K562 (cell line): ENCODE measurements around the gene VWA8. TPM values are rescaled to one million over a fixed set of nuclear protein-coding genes. Genes with fewer than 3 reads are reported as not detected.

Experiments used
- ATAC-seq: fragments of 200-7000 bp; cut with Tn5 transposase; 3 replicates; pipeline ENCODE4 v1.9.1; 2020; ENCODE audit warnings: moderate library complexity
- BruUV-seq: library from RNA; stranded (reverse); fragments of 400-500 nt; replicated peaks from 2 replicates; lab custom pipeline; 2021; lab: Mats Ljungman, UMichigan
- CTCF ChIA-PET: fragments of 300-600 bp; formaldehyde crosslinking; extraction: SDS; loops from one replicate; lab custom pipeline; 2021; ENCODE audit warnings: low intra/inter-chr PET ratio; lab: Yijun Ruan, JAX
- POLR2A ChIA-PET: fragments of 300-600, 350-650 bp; sonication (Branson Sonifier 250); formaldehyde crosslinking; extraction: SDS; loops from one replicate; lab custom pipeline; 2021; ENCODE audit warnings: antibody characterized with exemption, inconsistent platforms; lab: Yijun Ruan, JAX
- DNase-seq, 4 experiments: peaks; one replicate each; pipeline versions ENCODE4 v3.0.0 to v3.0.0-alpha.2; 2011 to 2018; ENCODE audit warnings: low spot score in 3 of 4, mixed read lengths in 3 of 4; ENCODE audit errors: extremely low read depth in 1 of 4
- FAIRE-seq: peaks from 2 replicates; lab custom pipeline; 2011; peaks lifted over from hg19 to GRCh38; lab: Jason Lieb, UNC
- H2AFZ ChIP-seq: 2 replicates; pipeline ENCODE4 v1.6.0; 2011; ENCODE audit warnings: low read depth, low read length, control low read depth, inconsistent platforms
- H3K27ac ChIP-seq: fragments of 200-600 bp; 3 replicates; pipeline ENCODE4 v1.8.0; 2011; ENCODE audit warnings: low read depth, mild to moderate bottlenecking, control low read depth, inconsistent platforms, low read length, moderate library complexity, mixed read lengths; ENCODE audit errors: extremely low read depth
- H3K27me3 ChIP-seq, 2 experiments: fragments of 300-600 bp in 1 of 2; 2 replicates in 1 of 2; 3 replicates in 1 of 2; pipeline versions ENCODE4 v1.6.0 to v1.8.0; 2011; ENCODE audit warnings: inconsistent platforms in 2 of 2, low read length in 2 of 2, mild to moderate bottlenecking in 1 of 2, mixed read lengths in 1 of 2, moderate library complexity in 1 of 2; ENCODE audit not compliant: control insufficient read depth in 2 of 2, insufficient read depth in 2 of 2
- H3K36me3 ChIP-seq: fragments of 300-600 bp; 3 replicates; pipeline ENCODE4 v1.8.0; 2011; ENCODE audit warnings: mild to moderate bottlenecking, low read length, inconsistent platforms; ENCODE audit not compliant: control insufficient read depth, insufficient read depth
- H3K4me1 ChIP-seq, 2 experiments: fragments of 200-600 bp in 1 of 2; replicated peaks in 1 of 2; 2 replicates in 1 of 2; 3 replicates in 1 of 2; pipeline versions ENCODE4 v1.5.1 to v1.8.0; 2011; ENCODE audit warnings: inconsistent platforms in 2 of 2, low read length in 2 of 2, mild to moderate bottlenecking in 1 of 2, mixed read lengths in 1 of 2, moderate library complexity in 1 of 2; ENCODE audit not compliant: control insufficient read depth in 2 of 2, insufficient read depth in 2 of 2
- H3K4me2 ChIP-seq: 2 replicates; pipeline ENCODE4 v1.6.1; 2011; ENCODE audit warnings: low read length, control low read depth, inconsistent platforms, mixed read lengths; ENCODE audit not compliant: insufficient read depth
- H3K4me3 ChIP-seq: fragments of 200-600 bp; sonication (generic), shearing (Covaris generic); 2 replicates; pipeline ENCODE4 v1.5.1; 2016; ENCODE audit warnings: control low read depth, inconsistent platforms
- H3K79me2 ChIP-seq: fragments of 200-600 bp; 3 replicates; pipeline ENCODE4 v1.8.0; 2011; ENCODE audit warnings: low read length, inconsistent platforms; ENCODE audit not compliant: control insufficient read depth, insufficient read depth
- H3K9ac ChIP-seq, 2 experiments: 2 replicates each; pipeline versions ENCODE4 v1.6.0 to v1.6.1; 2011; ENCODE audit warnings: low read depth in 2 of 2, low read length in 2 of 2, control low read depth in 1 of 2, inconsistent platforms in 1 of 2, mild to moderate bottlenecking in 1 of 2, mixed read lengths in 1 of 2; ENCODE audit not compliant: insufficient read depth in 1 of 2
- H3K9me1 ChIP-seq: one replicate; pipeline ENCODE4 v1.6.0; 2011; ENCODE audit warnings: inconsistent platforms, mild to moderate bottlenecking, low read length, moderate library complexity; ENCODE audit not compliant: control insufficient read depth, insufficient read depth
- H3K9me3 ChIP-seq: replicated peaks from 2 replicates; pipeline ENCODE4 v1.5.1; 2011; ENCODE audit warnings: low read depth, low read length, inconsistent platforms; ENCODE audit not compliant: control insufficient read depth, insufficient read depth
- H4K20me1 ChIP-seq: replicated peaks from 2 replicates; pipeline ENCODE4 v1.6.1; 2011; ENCODE audit warnings: low read length, inconsistent platforms, mixed read lengths; ENCODE audit not compliant: control insufficient read depth, insufficient read depth
- BCL6 ChIP-seq: fragments of 250-450 bp; sonication (Bioruptor Pico); IDR thresholded peaks from 2 replicates; pipeline ENCODE4 v1.4.0; 2020
- NBN ChIP-seq: fragments of 450-650 bp; IDR thresholded peaks from 2 replicates; pipeline ENCODE4 v1.6.1; 2016; ENCODE audit warnings: low read depth, mild to moderate bottlenecking
- NR2C1 ChIP-seq, 2 experiments: fragments of 450-650 bp; IDR thresholded peaks; 2 replicates each; pipeline ENCODE4 v1.6.1; 2017; ENCODE audit warnings: mild to moderate bottlenecking in 2 of 2, antibody characterized with exemption in 1 of 2, inconsistent platforms in 1 of 2, missing compliant biosample characterization in 1 of 2, missing genetic modification characterization in 1 of 2
- ZFP30 ChIP-seq: fragments of 250-450 bp; sonication (Bioruptor Pico); IDR thresholded peaks from 2 replicates; pipeline ENCODE4 v1.8.0; 2022; ENCODE audit warnings: moderate library complexity, mild to moderate bottlenecking, inconsistent platforms, borderline replicate concordance
- WGBS: fragments of 100-300 bp; shearing (Covaris generic); methylation state at CpG from one replicate; pipeline ENCODE4 v1.1.6; 2016; ENCODE audit warnings: low coverage, mixed read lengths; ENCODE audit not compliant: insufficient coverage; ENCODE audit errors: missing lambda C conversion rate; 5-methylcytosine and 5-hydroxymethylcytosine counted together
- in situ Hi-C: fragments of 300-500 bp; cut with MboI; formaldehyde crosslinking; loops from 4 replicates; pipeline ENCODE4 v1.15.0; 2018; ENCODE audit warnings: inconsistent platforms, mixed read lengths
- intact Hi-C: fragments of 100-400 bp; cut with micrococcal nuclease; formaldehyde crosslinking; loops from 2 replicates; pipeline ENCODE4 v1.14.2; 2022
- polyA plus RNA-seq, 8 experiments: library from polyadenylated mRNA; depleted of rRNA in 4 of 8; stranded (reverse) in 5 of 8; unstranded in 3 of 8; fragments of >200 nt; fragmentation: Nextera tagmentation in 2 of 8; fragmentation: Illumina TruSeq in 1 of 8; extraction: Ambion mirVana in 2 of 8; extraction: Trizol in 1 of 8; gene quantifications; 2 replicates each; pipeline versions ENCODE4 v1.2.1 to v1.2.3, GENCODE V29; 2011 to 2014; ENCODE audit warnings: inconsistent platforms in 1 of 8, missing spikeins in 1 of 8
- total RNA-seq, 7 experiments: library from RNA; depleted of rRNA in 6 of 7; stranded (reverse); fragments of >200 nt in 6 of 7; fragmentation: Illumina TruSeq in 2 of 7; extraction: Trizol in 2 of 7; gene quantifications; 2 replicates each; pipeline versions ENCODE4 v1.2.1 to v1.2.3, GENCODE V29; 2011 to 2021; ENCODE audit warnings: low replicate concordance in 1 of 7
- TF ChIP-seq, protein P1 (sequence below): fragments of 450-650 bp; formaldehyde crosslinking; IDR thresholded peaks from 2 replicates; pipeline ENCODE4 v1.4.0; 2020; ENCODE audit warnings: mild to moderate bottlenecking, mixed read lengths

The VWA8 gene
- total and polyA plus RNA-seq, 9 of the 15 experiments (the other 6 are each of a cell fraction or from before 2014, with no cell fraction given), result 2.1 to 18.5 (median 13.3) TPM

DNA sequence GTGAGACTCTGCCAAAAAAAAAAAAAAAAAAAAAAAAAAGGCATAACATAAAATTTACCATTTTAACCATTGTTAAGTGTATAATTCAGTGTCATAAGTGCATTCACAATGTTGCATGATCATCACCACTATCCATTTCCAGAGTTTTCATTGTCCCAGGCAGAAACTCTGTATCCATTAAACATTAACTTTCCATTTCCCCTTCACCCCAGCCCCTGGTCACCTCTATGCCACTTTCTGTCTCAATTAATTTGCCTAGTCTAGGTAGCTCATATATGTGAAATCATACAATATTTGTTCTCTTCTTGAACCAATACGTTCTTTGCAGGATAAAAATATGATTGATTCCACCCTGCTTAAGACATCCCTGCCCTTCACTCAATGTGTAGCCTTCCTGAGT is 31.0 kb upstream of the VWA8 start:
- no peaks in the 10 kb centered on the region for H3K9me3 ChIP-seq
- BruUV-seq, result no TSS peak
- intact Hi-C loops, result no loop called here
- DNase-seq (no peak), ATAC-seq (no peak)
- 0% methylated on average over 1 of the region's 1 CpG for WGBS
- no peaks in the 10 kb centered on the region for H3K36me3 ChIP-seq
- H3K9ac ChIP-seq, result no peak overlapping the region
- H4K20me1 ChIP-seq, result no peaks in the 10 kb centered on the region
- no peak overlapping the region for H3K27ac ChIP-seq
- H3K79me2 ChIP-seq, result no peaks in the 10 kb centered on the region
- TF ChIP-seq ZFP30 (CRISPR knock-in tag), result no peak
- TF ChIP-seq, protein P1, sequence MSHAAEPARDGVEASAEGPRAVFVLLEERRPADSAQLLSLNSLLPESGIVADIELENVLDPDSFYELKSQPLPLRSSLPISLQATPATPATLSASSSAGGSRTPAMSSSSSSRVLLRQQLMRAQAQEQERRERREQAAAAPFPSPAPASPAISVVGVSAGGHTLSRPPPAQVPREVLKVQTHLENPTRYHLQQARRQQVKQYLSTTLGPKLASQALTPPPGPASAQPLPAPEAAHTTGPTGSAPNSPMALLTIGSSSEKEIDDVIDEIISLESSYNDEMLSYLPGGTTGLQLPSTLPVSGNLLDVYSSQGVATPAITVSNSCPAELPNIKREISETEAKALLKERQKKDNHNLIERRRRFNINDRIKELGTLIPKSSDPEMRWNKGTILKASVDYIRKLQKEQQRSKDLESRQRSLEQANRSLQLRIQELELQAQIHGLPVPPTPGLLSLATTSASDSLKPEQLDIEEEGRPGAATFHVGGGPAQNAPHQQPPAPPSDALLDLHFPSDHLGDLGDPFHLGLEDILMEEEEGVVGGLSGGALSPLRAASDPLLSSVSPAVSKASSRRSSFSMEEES (CRISPR knock-in tag), result no peak
- no peak for TF ChIP-seq NR2C1 (IDR thresholded peaks at IDR 0.05)
- no peak for TF ChIP-seq NR2C1 (tag; IDR thresholded peaks at IDR 0.05)
- TF ChIP-seq BCL6 (CRISPR knock-in tag), result no peak
- TF ChIP-seq NBN, result no peak
- TF ChIP-seq, all 486 proteins: peak for 0
- H3K4me1 ChIP-seq, result peaks cover 0 to 9% of the 10 kb centered on the region in 2 experiments; a peak in 2 of 5 replicates
- POLR2A ChIA-PET, result no interaction called here
- no peak overlapping the region for H3K4me2 ChIP-seq
- no peak for FAIRE-seq
- CTCF ChIA-PET, result no interaction called here
- no peaks in the 10 kb centered on the region for H3K9me1 ChIP-seq
- in situ Hi-C loops, result no loop called here
- no peaks in the 10 kb centered on the region for H3K27me3 ChIP-seq
- H3K4me3 ChIP-seq, result no peak overlapping the region
- H2AFZ ChIP-seq, result no peak overlapping the region
